SK-N-SH treated with all-trans-retinoic acid at 6 μM for 48 hours (cell line): ENCODE results near the gene JOSD1.

Source experiments
- ATAC-seq: fragments of 200-7000 bp; cut with Tn5 transposase; 3 replicates; pipeline ENCODE4 v1.9.1; 2020; ENCODE audit warnings: mild to moderate bottlenecking, moderate library complexity
- ARNTL ChIP-seq: fragments of 450-650 bp; formaldehyde crosslinking; IDR thresholded peaks from 2 replicates; pipeline ENCODE4 v1.5.0; 2020; ENCODE audit warnings: low read depth, mild to moderate bottlenecking, moderate library complexity, borderline replicate concordance
- BACH2 ChIP-seq: fragments of 250-450 bp; sonication (Bioruptor Pico); IDR thresholded peaks from 2 replicates; pipeline ENCODE4 v1.9.0; 2021; ENCODE audit warnings: mild to moderate bottlenecking, borderline replicate concordance
- CREB5 ChIP-seq: fragments of 250-450 bp; sonication (Bioruptor Pico); IDR thresholded peaks from 2 replicates; pipeline ENCODE4 v1.5.1; 2020; ENCODE audit warnings: low read depth, mild to moderate bottlenecking, moderate library complexity
- CSDC2 ChIP-seq: fragments of 250-450 bp; sonication (Bioruptor Pico); IDR thresholded peaks from 2 replicates; pipeline ENCODE4 v1.5.0; 2020; ENCODE audit warnings: mild to moderate bottlenecking, moderate library complexity
- CSRNP3 ChIP-seq: fragments of 250-450 bp; sonication (Bioruptor Pico); IDR thresholded peaks from 2 replicates; pipeline ENCODE4 v1.5.1; 2021; ENCODE audit warnings: mild to moderate bottlenecking, moderate library complexity
- ESRRG ChIP-seq: fragments of 250-450 bp; sonication (Bioruptor Pico); IDR thresholded peaks from 2 replicates; pipeline ENCODE4 v1.6.1; 2021; ENCODE audit warnings: mild to moderate bottlenecking
- GLIS3 ChIP-seq: fragments of 250-450 bp; sonication (Bioruptor Pico); IDR thresholded peaks from 2 replicates; pipeline ENCODE4 v1.5.0; 2020; ENCODE audit warnings: mild to moderate bottlenecking, moderate library complexity
- ISL1 ChIP-seq: fragments of 250-450 bp; sonication (Bioruptor Pico); IDR thresholded peaks from 2 replicates; pipeline ENCODE4 v2.1.2; 2022; ENCODE audit warnings: mild to moderate bottlenecking, moderate library complexity
- PATZ1 ChIP-seq: fragments of 250-450 bp; sonication (Bioruptor Pico); IDR thresholded peaks from 2 replicates; pipeline ENCODE4 v1.8.0; 2020; ENCODE audit warnings: mild to moderate bottlenecking, moderate library complexity, borderline replicate concordance
- POU6F1 ChIP-seq: fragments of 250-450 bp; sonication (Bioruptor Pico); IDR thresholded peaks from 2 replicates; pipeline ENCODE4 v1.8.0; 2021; ENCODE audit warnings: low read depth, mild to moderate bottlenecking, moderate library complexity, borderline replicate concordance
- PPARA ChIP-seq: fragments of 250-450 bp; sonication (Bioruptor Pico); IDR thresholded peaks from 2 replicates; pipeline ENCODE4 v1.5.0; 2020; ENCODE audit warnings: mild to moderate bottlenecking, borderline replicate concordance
- RARB ChIP-seq: fragments of 250-450 bp; sonication (Bioruptor Pico); IDR thresholded peaks from 2 replicates; pipeline ENCODE4 v1.8.0; 2021; ENCODE audit warnings: mild to moderate bottlenecking, moderate library complexity
- SNAI2 ChIP-seq: fragments of 250-450 bp; sonication (Bioruptor Pico); IDR thresholded peaks from 2 replicates; pipeline ENCODE4 v1.5.0; 2020; ENCODE audit warnings: mild to moderate bottlenecking, moderate library complexity
- TCF4 ChIP-seq: fragments of 250-450 bp; sonication (Bioruptor Pico); IDR thresholded peaks from 2 replicates; pipeline ENCODE4 v1.8.0; 2021; ENCODE audit warnings: mild to moderate bottlenecking, moderate library complexity, borderline replicate concordance
- TOX ChIP-seq: fragments of 250-450 bp; sonication (Bioruptor Pico); IDR thresholded peaks from 2 replicates; pipeline ENCODE4 v1.8.0; 2021; ENCODE audit warnings: mild to moderate bottlenecking, moderate library complexity, borderline replicate concordance
- TSHZ2 ChIP-seq: fragments of 250-450 bp; sonication (Bioruptor Pico); IDR thresholded peaks from 2 replicates; pipeline ENCODE4 v1.5.0; 2020; ENCODE audit warnings: mild to moderate bottlenecking, moderate library complexity
- ZFP3 ChIP-seq: fragments of 250-450 bp; sonication (Bioruptor Pico); IDR thresholded peaks from 2 replicates; pipeline ENCODE4 v1.5.0; 2020; ENCODE audit warnings: mild to moderate bottlenecking, moderate library complexity
- ZFP30 ChIP-seq: fragments of 450-650 bp; formaldehyde crosslinking; IDR thresholded peaks from 2 replicates; pipeline ENCODE4 v1.5.0; 2022; ENCODE audit warnings: mild to moderate bottlenecking, moderate library complexity
- ZNF70 ChIP-seq: fragments of 450-650 bp; formaldehyde crosslinking; IDR thresholded peaks from 2 replicates; pipeline ENCODE4 v1.5.0; 2020; ENCODE audit warnings: mild to moderate bottlenecking, moderate library complexity
- ZNF8 ChIP-seq: fragments of 450-650 bp; formaldehyde crosslinking; IDR thresholded peaks from 2 replicates; pipeline ENCODE4 v1.5.0; 2020; ENCODE audit warnings: mild to moderate bottlenecking, moderate library complexity

JOSD1 gene

GRCh38 chr22:38748487-38749136 lies 47.9 kb upstream of the JOSD1 start:
- TF ChIP-seq TCF4 (no peak), RARB (no peak), TOX (CRISPR knock-in tag) (no peak), TSHZ2 (no peak), ZNF70 (CRISPR knock-in tag) (no peak), CSRNP3 (CRISPR knock-in tag) (no peak), BACH2 (CRISPR knock-in tag) (no peak), ESRRG (CRISPR knock-in tag) (no peak), GLIS3 (no peak)
- TF ChIP-seq, all 23 proteins: peak for 0
- ATAC-seq, result no peak

- ATAC-seq, result no peak
- TF ChIP-seq CSDC2 (CRISPR knock-in tag) (no peak), ARNTL (CRISPR knock-in tag) (no peak), CREB5 (CRISPR knock-in tag) (no peak), ISL1 (no peak), ZNF8 (CRISPR knock-in tag) (no peak), ESRRG (CRISPR knock-in tag) (no peak), ZFP3 (CRISPR knock-in tag) (no peak)
Observed at GRCh38 chr22:38745676-38746460, 45.1 kb upstream of the JOSD1 start.

GRCh38 chr22:38744981-38745380 lies 44.2 kb upstream of the JOSD1 start:
- no peak for ATAC-seq
- TF ChIP-seq TCF4 (no peak), PATZ1 (CRISPR knock-in tag) (no peak), BACH2 (CRISPR knock-in tag) (no peak), ESRRG (CRISPR knock-in tag) (no peak), ZFP30 (CRISPR knock-in tag) (no peak), TOX (CRISPR knock-in tag) (no peak), CREB5 (CRISPR knock-in tag) (no peak), ZFP3 (CRISPR knock-in tag) (no peak), POU6F1 (CRISPR knock-in tag) (no peak), RARB (no peak), PPARA (no peak), CSDC2 (CRISPR knock-in tag) (no peak), CSRNP3 (CRISPR knock-in tag) (no peak), TSHZ2 (no peak), SNAI2 (no peak), ZNF70 (CRISPR knock-in tag) (no peak)
